22Rv1 (cell line): ENCODE results near the gene SRMS.

Experiments used
- H3K27ac ChIP-seq: fragments of 450-650 bp; 2 replicates; pipeline ENCODE4 v1.5.1; 2017
- CTCF ChIP-seq: fragments of 450-650 bp; IDR thresholded peaks from 2 replicates; pipeline ENCODE4 v1.5.1; 2017; ENCODE audit warnings: mild to moderate bottlenecking
- ZFX ChIP-seq: fragments of 450-650 bp; IDR thresholded peaks from 2 replicates; pipeline ENCODE4 v1.6.1; 2017; ENCODE audit warnings: antibody characterized with exemption, borderline replicate concordance

The SRMS gene

GRCh38 chr20:63500902-63501817, 46.4 kb downstream of the SRMS start:
- TF ChIP-seq CTCF (no peak), ZFX (no peak)

GRCh38 chr20:63500151-63500901, 47.2 kb downstream of the SRMS start:
- H3K27ac ChIP-seq = no peak overlapping the region
- no peak for TF ChIP-seq CTCF
- no peak for TF ChIP-seq ZFX

More at GRCh38 chr20:63500902-63501817, 46.4 kb downstream of the SRMS start:
- no peak overlapping the region for H3K27ac ChIP-seq

GRCh38 chr20:63499338-63499969, 48.1 kb downstream of the SRMS start:
- peak overlapping the region; percentile 71 for H3K27ac ChIP-seq
- TF ChIP-seq CTCF (no peak), ZFX (no peak)

GRCh38 chr20:63498960-63499337, 48.6 kb downstream of the SRMS start, which contains the start of gene EEF1A2:
EEF1A2 (minus strand) TSS chr20:63499083; CDS start chr20:63497763, 1,320 bp downstream.
- TF ChIP-seq CTCF (peak; percentile 59), ZFX (no peak)
- peak within 1 kb of the TSS; percentile 71 for H3K27ac ChIP-seq

- H3K27ac ChIP-seq = peak overlapping the region; percentile 71
- no peak for TF ChIP-seq CTCF
- TF ChIP-seq ZFX = no peak
Observed at GRCh38 chr20:63497946-63498935, 49.3 kb downstream of the SRMS start.

GRCh38 chr20:63497138-63497945, 50.2 kb downstream of the SRMS start:
- no peak for TF ChIP-seq CTCF
- TF ChIP-seq ZFX = no peak
- H3K27ac ChIP-seq = peak overlapping the region; percentile 71
